ENCODE data around the gene PLCG2.
"Not testable (repeated sequence)": the region's sequence is repeated elsewhere in the genome, so short reads cannot be mapped to it uniquely, and the experiment has no call there.

PLCG2 gene

DNA sequence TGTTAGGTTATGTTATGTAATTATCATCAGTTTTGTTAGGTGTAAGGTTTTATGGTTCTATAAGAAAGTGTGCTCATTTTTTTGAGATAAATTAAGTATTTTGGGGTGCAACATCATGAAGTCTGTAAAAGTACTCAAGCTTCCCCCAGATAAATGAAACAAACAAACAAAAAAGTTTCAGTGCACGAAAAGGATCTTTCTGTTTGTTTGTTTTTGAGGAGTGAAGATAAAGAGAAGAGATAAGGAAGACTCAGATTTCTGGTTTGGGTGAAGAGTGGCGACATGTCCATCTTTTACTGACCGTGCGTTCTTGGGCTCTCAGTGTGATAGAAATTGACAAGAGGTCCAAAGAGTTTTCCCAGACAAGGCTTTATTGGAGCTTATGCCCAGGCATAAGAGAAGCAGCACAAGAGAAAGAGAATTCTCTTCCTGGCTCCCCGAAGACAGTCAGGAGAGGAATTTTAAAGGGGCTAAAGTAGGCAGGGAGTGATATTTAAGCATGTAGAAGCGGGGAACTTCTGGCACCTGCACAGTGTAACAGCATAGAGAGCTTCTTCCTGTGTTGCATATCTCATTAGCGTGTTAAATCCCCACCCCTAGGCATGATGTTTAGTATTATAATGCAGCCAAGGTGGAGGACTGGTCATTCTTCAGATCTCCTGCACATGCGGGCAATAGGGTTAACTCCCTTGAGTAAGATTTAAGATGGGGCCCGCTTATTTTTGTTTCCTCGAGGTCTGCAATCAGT, 71.3 kb downstream of the PLCG2 start:
- DNase-seq: no peak

DNA sequence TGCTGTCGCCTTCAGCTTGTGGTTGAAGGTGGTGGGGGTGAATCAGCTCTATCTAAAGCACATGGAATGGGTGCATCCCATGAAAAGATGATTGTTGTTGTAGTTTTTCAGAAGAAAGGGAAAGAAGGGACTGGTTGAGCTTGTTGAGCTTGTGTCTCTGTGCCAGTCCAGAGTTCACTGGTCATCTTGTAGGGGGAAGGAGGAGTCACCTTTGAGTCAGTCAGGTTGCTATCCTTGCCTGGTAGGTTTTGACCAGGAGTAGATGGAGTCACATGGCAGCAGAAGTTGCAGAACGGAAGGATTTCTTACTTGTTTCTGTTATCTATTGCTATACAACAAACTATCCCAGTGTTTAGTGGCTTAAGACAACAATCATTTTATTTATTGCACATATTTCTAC, 73.3 kb downstream of the PLCG2 start:
- DNase-seq: no peak

DNA sequence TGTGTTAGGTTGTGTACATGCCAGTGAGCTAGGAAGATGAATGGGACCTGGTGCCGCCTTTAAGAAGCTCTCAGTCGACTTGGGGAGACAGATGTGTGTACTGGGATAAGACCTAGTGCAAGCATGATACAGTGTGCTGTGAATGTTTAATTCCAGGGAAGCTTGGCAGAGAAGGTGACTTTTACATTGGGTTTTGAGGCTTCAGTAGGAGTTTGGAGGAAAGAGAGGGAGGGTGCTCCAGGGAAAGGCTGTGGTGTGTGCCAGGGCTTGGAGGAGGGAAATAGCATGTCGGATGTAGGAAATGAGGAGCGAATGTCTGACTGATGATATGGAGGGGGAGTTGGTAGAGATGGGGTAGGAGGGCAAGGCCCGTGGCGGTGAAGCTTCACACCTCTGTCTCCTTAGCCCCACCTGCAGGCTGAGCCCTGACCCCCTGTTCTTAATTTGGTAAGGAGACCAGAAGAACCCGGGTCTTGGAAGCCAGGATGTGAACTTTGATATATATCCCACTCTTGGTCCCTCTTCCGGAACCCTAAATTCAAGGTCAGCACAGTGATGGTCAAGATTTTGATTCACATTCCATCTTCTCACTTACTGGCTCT, 76.6 kb downstream of the PLCG2 start:
- DNase-seq: no peak

DNA sequence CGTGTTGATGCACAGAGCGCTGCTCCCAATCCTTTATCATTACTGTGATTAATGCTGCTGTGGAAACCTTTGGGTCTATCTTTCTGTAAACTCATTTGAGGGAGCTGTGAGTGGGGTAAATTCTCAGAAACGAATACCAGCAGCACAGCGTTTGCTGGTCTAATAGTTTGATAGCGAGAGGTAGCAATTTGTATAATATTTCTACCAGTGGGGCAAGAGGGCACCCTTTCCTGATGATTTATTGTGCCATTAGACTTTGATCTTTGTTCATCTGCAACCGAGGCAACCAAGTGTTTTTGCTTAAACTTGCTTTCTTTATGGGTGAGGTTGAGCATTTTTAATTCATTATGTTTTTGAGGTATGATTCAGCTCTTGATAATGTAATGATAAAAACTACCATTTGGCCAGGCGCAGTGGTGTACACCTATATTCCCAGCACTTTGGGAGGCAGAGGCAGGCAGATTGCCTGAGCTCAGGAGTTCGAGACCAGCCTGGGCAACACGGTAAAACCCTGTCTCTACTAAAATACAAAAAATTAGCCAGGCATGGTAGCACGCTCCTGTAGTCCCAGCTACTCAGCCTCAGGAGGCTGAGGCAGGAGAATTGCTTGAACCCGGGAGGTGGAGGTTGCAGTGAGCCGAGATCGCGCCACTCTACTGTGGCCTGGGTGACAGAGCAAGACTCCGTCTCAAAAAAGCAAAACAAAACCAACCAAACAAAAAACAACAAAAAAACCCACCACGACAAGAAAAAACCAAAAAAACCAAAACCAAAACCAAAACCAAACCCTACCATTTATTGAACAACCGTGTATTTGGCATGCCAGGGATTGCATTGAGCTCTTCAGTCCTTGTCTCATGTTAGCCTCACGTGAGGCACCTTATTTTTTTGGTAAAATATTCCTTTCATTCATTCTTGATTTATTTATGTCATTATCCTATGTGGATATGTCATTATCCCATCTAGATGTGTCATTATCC, 81.5 kb downstream of the PLCG2 start:
- no peak for DNase-seq

GRCh38 chr16:81861503-81861902, 82.4 kb downstream of the PLCG2 start:
- DNase-seq: no peak

DNA sequence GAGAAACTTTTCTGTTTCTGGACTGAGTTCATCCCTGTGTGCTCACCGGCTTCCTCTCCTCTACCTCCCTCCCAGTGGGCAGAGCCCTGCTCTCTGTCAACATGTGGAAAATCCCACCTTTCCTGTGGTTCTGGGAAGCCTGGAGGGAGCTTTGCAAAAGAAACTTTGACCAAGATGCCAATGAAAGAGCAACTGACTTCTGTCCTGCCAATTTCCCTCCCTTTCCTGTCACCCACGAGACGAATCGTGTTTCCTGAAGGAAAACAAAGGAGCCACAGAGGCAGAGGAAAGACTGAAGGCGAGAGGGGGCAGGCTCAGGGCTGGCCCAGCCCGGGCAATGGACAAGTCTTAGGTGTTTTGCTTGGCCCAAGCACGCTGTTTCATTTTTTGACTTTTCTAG, 82.8 kb downstream of the PLCG2 start:
- DNase-seq: no peak

DNA sequence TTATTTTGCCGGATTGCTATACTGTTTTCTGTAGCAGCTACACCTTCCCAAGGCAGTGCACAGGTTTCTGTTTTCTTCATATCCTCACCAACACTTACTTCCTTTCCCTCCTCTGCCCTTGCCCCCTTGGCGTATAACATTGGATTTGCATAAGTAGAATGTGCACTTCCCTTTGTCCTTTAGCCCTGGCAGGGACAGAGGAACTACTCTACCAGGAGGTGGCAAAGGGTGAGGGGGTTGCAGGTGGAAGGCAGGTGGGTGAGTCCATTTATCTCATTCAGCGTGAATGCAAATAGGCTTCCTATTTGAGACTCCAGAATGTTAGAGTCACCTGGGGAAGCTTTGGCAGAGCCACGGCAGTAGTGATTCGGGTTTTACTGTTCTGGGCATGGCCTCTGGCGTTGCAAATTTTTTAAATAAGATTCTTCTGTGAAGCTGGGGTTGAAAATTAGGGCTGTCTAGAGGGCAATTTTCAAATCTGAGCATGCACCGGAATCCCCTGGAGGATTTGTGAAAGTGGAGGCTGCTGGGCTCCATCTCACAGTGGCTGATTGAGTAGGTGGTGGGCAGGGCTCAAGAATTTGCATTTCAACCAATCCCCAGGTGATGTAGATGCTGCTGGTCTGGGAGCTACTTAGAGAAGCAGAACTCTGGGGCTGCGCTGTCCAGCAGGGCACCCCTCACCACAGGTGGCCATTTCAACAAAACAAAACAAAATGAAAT, 84.7 kb downstream of the PLCG2 start:
- no peak for DNase-seq

GRCh38 chr16:81864646-81865382, 85.7 kb downstream of the PLCG2 start:
- DNase-seq: no peak

DNA sequence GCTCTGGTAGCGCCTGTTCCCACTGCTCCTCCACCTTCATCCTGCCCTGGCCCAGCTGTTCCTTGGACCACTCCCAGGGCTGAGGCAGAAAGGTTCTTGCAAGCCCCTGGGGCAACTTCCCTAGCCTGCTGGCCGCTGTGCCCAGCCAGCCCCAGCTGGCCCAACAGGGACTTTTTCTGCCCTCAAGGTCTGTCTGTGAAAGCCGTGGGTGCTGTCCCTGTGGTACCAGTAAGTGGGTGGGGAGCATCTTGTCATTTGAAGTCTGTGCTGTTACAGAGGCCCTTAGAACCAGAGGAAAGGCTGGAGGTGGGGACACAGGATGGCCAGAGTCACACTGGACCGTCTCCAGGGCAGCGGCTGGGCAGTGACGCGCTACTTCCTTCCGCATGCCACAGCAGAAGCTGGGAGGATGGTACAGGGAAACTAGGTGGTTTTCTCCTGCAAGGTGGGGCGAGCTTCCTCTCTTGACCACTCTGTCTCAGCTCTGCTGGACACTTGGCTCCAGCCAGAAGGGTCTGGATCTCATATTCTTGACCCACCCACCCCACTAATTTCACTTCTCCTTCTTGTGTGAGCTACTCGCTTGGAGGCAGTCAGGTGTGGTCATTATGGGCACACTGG, 87.8 kb downstream of the PLCG2 start:
- DNase-seq: no peak

GRCh38 chr16:81868057-81868748, 89.1 kb downstream of the PLCG2 start:
- DNase-seq: no peak

GRCh38 chr16:81869326-81869725, 90.2 kb downstream of the PLCG2 start:
- no peak for DNase-seq

DNA sequence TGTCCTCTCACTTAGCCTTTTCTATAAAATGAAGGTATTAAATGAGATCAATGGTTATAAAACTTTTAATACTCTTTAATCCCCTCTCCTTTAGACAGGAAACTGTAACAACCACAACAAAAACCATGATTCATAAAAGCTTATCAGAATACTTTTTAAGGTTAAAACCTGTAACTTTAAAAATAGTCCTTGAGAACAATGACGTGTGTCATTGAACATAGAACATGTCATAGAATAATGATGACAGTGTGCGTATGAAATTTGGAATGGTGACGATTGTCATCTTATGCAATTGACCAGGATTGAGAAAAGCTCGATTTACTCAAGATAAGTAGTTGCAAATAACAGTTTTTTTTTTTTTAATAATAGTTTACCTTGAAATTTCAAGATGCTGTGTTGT, 94.1 kb downstream of the PLCG2 start:
- no peak for DNase-seq

DNA sequence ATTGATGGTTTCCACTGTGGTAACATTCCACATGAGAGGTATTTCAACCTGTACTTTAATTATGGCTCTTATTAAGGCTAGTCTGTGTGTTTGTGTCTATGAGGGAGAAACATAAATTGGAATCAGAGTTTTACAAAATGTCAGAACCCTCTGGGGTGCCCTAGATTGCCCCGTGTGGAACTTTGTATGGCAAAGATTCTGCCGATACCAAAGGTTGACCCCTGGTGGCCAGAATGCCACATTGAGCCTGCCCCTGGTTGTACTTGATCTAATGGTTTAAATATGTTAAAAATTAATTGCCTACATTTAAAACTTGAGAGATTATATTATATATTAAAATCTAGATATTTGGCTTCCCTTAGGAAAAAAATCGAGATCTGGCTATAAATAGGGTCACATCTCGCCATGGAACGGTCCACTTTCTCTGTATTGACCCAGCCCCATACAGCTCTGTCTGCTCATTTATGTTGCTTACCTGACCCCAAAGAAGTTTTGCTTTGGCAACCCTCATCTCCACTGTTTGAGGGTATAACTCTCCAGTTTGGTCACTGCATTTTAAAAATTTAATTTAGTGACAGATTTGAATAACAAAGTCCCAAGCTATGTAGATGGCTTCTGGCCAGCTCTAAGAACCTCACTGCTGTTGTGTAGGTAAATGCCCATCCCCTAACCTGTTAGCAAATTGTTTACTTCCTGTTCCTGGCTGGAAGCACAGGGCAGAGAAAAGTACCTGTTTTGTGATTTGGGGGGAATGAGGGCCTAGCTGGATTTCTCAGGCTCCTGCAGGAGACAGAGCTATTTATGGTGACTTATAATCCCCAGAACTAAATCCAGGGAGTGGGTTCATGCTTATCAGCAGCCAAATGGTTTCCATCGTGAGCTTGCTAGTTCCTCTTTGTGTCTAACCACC, 95.0 kb downstream of the PLCG2 start:
- peak; percentile 45 for DNase-seq

DNA sequence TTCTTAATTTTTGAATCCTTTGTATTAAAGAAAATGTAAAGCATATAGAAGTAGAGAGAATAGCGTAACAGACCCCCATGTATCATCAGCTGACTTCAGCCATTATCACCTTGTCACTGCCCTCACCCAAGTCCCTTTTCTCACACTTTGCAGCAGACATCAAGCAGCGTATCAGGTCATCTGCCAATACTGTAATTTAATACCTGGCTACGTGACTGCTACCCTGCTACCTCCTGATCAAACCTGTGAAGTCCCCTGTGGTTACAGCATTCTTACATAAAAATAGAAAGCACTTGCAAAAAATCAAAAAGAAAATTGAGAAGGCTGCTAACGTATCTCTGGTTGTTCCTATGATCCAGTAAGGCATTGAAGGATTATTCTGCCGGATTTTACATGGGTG, 96.4 kb downstream of the PLCG2 start:
- DNase-seq: no peak

- no peak for DNase-seq
Measured at GRCh38 chr16:81876273-81876900, 97.3 kb downstream of the PLCG2 start.

GRCh38 chr16:81877490-81877889, 98.4 kb downstream of the PLCG2 start:
- not testable (repeated sequence) for DNase-seq

DNA sequence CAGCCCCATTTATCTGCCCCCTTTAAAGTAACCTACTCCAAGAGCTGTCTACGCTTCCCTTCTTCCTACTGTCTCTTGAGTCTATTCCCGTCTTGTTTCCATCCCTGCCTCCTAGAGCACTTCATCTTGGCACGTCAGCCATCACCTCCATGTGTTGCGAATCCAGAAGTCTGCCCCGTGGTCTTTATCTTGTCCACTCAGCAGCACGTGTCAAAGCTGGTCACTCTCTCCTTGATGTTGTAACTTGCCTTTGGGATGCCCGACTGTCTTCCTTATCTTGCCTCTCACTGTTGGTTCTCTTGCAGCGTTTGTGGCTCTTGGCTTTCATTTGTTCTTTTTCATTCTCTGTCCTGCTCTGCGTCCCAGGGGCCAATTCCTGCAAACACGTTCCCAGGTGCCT, 99.4 kb downstream of the PLCG2 start:
- DNase-seq: no peak

DNA sequence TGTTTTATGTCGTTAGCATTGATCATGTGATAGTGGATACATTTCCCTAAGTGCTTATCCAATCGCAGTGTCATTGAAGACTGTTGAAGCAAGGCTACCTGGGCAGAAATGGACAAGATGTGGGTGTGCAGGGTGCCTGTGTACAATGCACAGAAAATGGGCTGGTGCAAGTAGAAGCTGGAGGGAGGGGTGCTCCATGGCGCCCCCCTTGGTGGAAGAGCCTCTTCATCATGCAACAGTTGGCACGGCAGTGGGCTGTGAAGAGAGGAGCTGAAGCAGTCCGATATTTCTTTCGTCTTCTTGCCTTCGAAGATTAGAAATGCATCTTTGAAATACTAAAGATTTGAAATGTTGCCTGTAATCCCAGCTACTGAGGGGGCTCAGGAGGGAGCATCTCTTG, 100.5 kb downstream of the PLCG2 start:
- DNase-seq: no peak

DNA sequence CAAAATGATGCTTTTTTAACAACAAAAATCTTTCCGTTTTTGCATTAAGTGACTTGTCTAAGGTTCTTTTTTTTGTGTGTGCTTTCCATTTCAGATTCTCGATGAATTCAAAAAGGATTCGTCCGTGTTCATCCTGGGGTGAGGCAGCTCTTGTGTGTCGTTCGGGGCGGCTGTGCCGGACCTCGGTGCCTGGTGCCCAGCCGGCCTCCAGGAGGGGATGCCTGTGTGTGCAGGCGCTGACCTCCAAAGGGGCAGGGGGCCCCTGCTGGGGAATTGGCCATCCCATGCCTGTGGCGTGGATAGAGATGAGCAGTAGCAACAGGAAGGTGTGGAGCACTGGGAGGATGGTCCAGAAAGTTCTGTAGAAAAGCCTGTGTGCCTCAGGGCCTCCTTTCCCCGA, 101.7 kb downstream of the PLCG2 start:
- DNase-seq: no peak

GRCh38 chr16:81881228-81881627, 102.1 kb downstream of the PLCG2 start:
- DNase-seq: no peak

Data from 8988T (cell line).